ENCODE measurements around the gene EIF2S2. TPM values are rescaled to one million over a fixed set of nuclear protein-coding genes. Genes with fewer than 3 reads are reported as not detected.

Gene EIF2S2
- total and polyA plus RNA-seq, 9 donors, result 38.1 to 62.3 (median 47.7) TPM

DNA sequence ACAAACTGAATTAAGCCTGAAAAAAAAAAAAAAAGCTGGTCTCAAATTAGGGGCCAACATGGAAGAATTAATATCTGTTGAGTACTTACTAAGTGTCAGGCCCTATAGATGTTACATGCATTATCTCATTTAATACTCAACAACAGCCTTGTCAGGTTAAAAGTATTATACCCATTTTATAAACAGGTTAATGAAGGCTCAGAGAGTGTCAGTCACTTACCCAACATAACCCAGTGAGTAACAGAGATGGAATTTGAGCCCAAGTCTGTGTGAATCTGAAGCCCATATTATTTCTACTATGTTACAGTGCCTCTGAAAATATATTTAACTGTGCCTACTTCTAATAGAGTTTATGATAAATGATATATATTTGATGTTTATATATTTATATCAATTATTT, 11.3 kb upstream of the EIF2S2 start:
- no peaks in the 10 kb centered on the region for H3K27me3 ChIP-seq (ENCODE audit: control insufficient read depth, insufficient read depth, low read length)
- no peak for DNase-seq
- H3K27ac ChIP-seq (ENCODE audit: low read length), result no peak overlapping the region
- no peaks in the 10 kb centered on the region for H3K4me1 ChIP-seq (ENCODE audit: control insufficient read depth, insufficient read depth, low read length)
- H3K36me3 ChIP-seq (ENCODE audit: control insufficient read depth, insufficient read depth, low read length), result no peaks in the 10 kb centered on the region
- H3K4me3 ChIP-seq (ENCODE audit: low read length), result no peak overlapping the region
- H3K9me3 ChIP-seq (replicated peaks; ENCODE audit: control insufficient read depth, low read depth, low read length), result no peaks in the 10 kb centered on the region

DNA sequence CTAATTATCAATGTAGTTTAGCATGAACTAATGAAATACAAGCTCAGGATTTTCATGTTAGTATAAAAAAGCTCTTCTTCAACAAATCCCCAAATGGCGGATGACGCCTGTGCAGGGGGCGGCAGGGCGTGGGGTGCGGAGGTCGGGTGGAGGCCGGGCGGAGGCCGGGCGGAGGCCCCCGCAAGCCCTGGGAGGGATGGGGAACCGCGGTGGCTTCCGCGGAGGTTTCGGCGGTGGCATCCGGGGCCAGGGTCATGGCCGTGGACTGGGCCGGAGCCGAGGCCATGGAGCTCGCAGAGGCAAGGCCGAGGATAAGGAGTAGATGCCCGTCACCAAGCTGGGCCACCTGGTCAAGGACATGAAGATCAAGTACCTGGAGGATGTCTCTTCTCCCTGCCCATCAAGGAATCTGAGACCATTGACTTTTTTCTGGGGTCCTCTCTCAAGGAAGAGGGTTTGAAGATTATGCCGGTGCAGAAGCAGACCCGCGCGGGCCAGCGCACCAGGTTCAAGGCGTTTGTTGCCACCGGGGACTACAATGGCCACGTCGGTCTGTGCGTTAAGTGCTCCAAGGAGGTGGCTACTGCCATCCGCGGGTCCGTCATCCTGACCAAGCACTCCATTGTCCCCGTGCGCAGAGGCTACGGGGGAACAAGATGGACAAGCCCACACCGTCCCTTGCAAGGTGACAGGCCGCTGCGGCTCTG, 10.4 kb upstream of the EIF2S2 start:
- no peak overlapping the region for H3K4me3 ChIP-seq (ENCODE audit: low read length)
- no peaks in the 10 kb centered on the region for H3K9me3 ChIP-seq (replicated peaks; ENCODE audit: control insufficient read depth, low read depth, low read length)
- H3K27me3 ChIP-seq (ENCODE audit: control insufficient read depth, insufficient read depth, low read length), result no peaks in the 10 kb centered on the region
- no peak for DNase-seq
- WGBS (ENCODE audit: insufficient coverage), result 93% methylated on average over 43 of the region's 43 CpGs
- H3K27ac ChIP-seq (ENCODE audit: low read length), result no peak overlapping the region
- H3K36me3 ChIP-seq (ENCODE audit: control insufficient read depth, insufficient read depth, low read length), result no peaks in the 10 kb centered on the region
- no peaks in the 10 kb centered on the region for H3K4me1 ChIP-seq (ENCODE audit: control insufficient read depth, insufficient read depth, low read length)

DNA sequence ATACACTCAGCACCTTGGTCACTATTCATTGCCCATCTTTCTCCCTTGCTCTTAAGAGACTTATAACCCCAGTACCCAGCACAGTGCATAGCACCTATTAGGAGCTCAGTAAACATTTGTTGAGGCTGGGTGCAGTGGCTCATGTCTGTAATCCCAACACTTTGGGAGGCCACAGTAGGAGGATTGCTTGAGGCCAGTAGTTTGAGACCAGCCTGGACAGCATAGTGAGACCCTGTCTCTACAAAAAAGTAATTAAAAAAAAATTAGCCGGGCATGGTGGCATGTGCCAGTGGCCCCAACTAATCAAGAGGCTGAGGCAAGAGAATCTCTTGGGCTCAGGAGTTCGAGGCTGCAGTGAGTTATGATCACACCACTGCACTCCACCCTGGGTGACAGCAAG, 8.2 kb upstream of the EIF2S2 start:
- H3K4me1 ChIP-seq (ENCODE audit: control insufficient read depth, insufficient read depth, low read length), result no peaks in the 10 kb centered on the region

DNA sequence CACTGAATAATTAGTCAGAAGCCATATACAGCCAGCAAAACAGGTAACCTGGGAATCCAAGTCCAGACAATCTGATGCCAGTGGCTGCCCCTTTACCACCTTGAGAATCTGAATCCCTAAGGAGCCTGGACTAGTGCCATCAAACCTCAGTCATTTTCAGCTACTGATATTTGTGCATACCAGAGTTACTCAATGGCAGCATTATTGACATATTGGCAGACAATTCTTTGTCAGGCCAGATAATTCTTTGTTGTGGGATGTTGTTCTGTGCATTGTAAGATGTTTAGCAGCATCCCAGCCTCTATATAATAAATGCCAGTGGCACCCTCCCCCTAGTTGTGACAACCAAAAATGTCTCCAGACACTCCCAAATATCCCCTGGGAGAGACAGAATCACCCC, 3.2 kb upstream of the EIF2S2 start:
- Histone ChIP-seq H3K4me1 (ENCODE audit: control insufficient read depth, insufficient read depth, low read length) (peaks cover 8% of the 10 kb centered on the region), H3K36me3 (ENCODE audit: control insufficient read depth, insufficient read depth, low read length) (no peaks in the 10 kb centered on the region), H3K27me3 (ENCODE audit: control insufficient read depth, insufficient read depth, low read length) (no peaks in the 10 kb centered on the region), H3K27ac (ENCODE audit: low read length) (no peak overlapping the region), H3K4me3 (ENCODE audit: low read length) (no peak overlapping the region), H3K9me3 (replicated peaks; ENCODE audit: control insufficient read depth, low read depth, low read length) (no peaks in the 10 kb centered on the region)
- DNase-seq, result no peak

More for the DNA sequence above, 8.2 kb upstream of the EIF2S2 start:
- WGBS (ENCODE audit: insufficient coverage), result 100% methylated on average over 1 of the region's 2 CpGs
- Histone ChIP-seq H3K4me3 (ENCODE audit: low read length) (no peak overlapping the region), H3K36me3 (ENCODE audit: control insufficient read depth, insufficient read depth, low read length) (no peaks in the 10 kb centered on the region), H3K27ac (ENCODE audit: low read length) (no peak overlapping the region), H3K9me3 (replicated peaks; ENCODE audit: control insufficient read depth, low read depth, low read length) (no peaks in the 10 kb centered on the region), H3K27me3 (ENCODE audit: control insufficient read depth, insufficient read depth, low read length) (no peaks in the 10 kb centered on the region)
- DNase-seq, result no peak

GRCh38 chr20:34114809-34115208, 2.8 kb upstream of the EIF2S2 start:
- H3K27ac ChIP-seq (ENCODE audit: low read length), result no peak overlapping the region
- H3K4me3 ChIP-seq (ENCODE audit: low read length), result no peak overlapping the region
- 75% methylated on average over 2 of the region's 4 CpGs for WGBS (ENCODE audit: insufficient coverage)
- no peaks in the 10 kb centered on the region for H3K36me3 ChIP-seq (ENCODE audit: control insufficient read depth, insufficient read depth, low read length)
- peaks cover 9% of the 10 kb centered on the region for H3K4me1 ChIP-seq (ENCODE audit: control insufficient read depth, insufficient read depth, low read length)
- DNase-seq, result no peak
- no peaks in the 10 kb centered on the region for H3K27me3 ChIP-seq (ENCODE audit: control insufficient read depth, insufficient read depth, low read length)
- H3K9me3 ChIP-seq (replicated peaks; ENCODE audit: control insufficient read depth, low read depth, low read length), result no peaks in the 10 kb centered on the region

GRCh38 chr20:34112600-34113101, 608 bp upstream of the EIF2S2 start:
- 0% methylated on average over 8 of the region's 18 CpGs for WGBS (ENCODE audit: insufficient coverage)

GRCh38 chr20:34110745-34111641, 1.1 kb downstream of the EIF2S2 start:
- Histone ChIP-seq H3K27me3 (ENCODE audit: control insufficient read depth, insufficient read depth, low read length) (no peaks in the 10 kb centered on the region), H3K4me1 (ENCODE audit: control insufficient read depth, insufficient read depth, low read length) (peaks cover 9% of the 10 kb centered on the region), H3K27ac (ENCODE audit: low read length) (peak overlapping the region; percentile 97), H3K4me3 (ENCODE audit: low read length) (peak overlapping the region; percentile 99), H3K36me3 (ENCODE audit: control insufficient read depth, insufficient read depth, low read length) (peaks cover 5% of the 10 kb centered on the region), H3K9me3 (replicated peaks; ENCODE audit: control insufficient read depth, low read depth, low read length) (no peaks in the 10 kb centered on the region)
- WGBS (ENCODE audit: insufficient coverage), result 6% methylated on average over 15 of the region's 22 CpGs
- DNase-seq, result peak; percentile 57

More at GRCh38 chr20:34112600-34113101, 608 bp upstream of the EIF2S2 start:
- peak; percentile 74 for DNase-seq
- Histone ChIP-seq H3K4me1 (ENCODE audit: control insufficient read depth, insufficient read depth, low read length) (peaks cover 9% of the 10 kb centered on the region), H3K4me3 (ENCODE audit: low read length) (peak overlapping the region; percentile 99), H3K36me3 (ENCODE audit: control insufficient read depth, insufficient read depth, low read length) (peaks cover 4% of the 10 kb centered on the region), H3K27ac (ENCODE audit: low read length) (peak overlapping the region; percentile 96), H3K27me3 (ENCODE audit: control insufficient read depth, insufficient read depth, low read length) (no peaks in the 10 kb centered on the region), H3K9me3 (replicated peaks; ENCODE audit: control insufficient read depth, low read depth, low read length) (no peaks in the 10 kb centered on the region)

GRCh38 chr20:34110025-34110744, 1.9 kb downstream of the EIF2S2 start:
- 69% methylated on average over 3 of the region's 10 CpGs for WGBS (ENCODE audit: insufficient coverage)
- H3K27ac ChIP-seq (ENCODE audit: low read length), result peak overlapping the region; percentile 97
- peaks cover 9% of the 10 kb centered on the region for H3K36me3 ChIP-seq (ENCODE audit: control insufficient read depth, insufficient read depth, low read length)
- no peaks in the 10 kb centered on the region for H3K27me3 ChIP-seq (ENCODE audit: control insufficient read depth, insufficient read depth, low read length)
- no peak for DNase-seq
- no peak overlapping the region for H3K4me3 ChIP-seq (ENCODE audit: low read length)
- peaks cover 9% of the 10 kb centered on the region for H3K4me1 ChIP-seq (ENCODE audit: control insufficient read depth, insufficient read depth, low read length)
- H3K9me3 ChIP-seq (replicated peaks; ENCODE audit: control insufficient read depth, low read depth, low read length), result no peaks in the 10 kb centered on the region

GRCh38 chr20:34109442-34109841, 2.6 kb downstream of the EIF2S2 start:
- Histone ChIP-seq H3K4me1 (ENCODE audit: control insufficient read depth, insufficient read depth, low read length) (peaks cover 9% of the 10 kb centered on the region), H3K4me3 (ENCODE audit: low read length) (no peak overlapping the region), H3K27ac (ENCODE audit: low read length) (no peak overlapping the region), H3K36me3 (ENCODE audit: control insufficient read depth, insufficient read depth, low read length) (peaks cover 13% of the 10 kb centered on the region), H3K27me3 (ENCODE audit: control insufficient read depth, insufficient read depth, low read length) (no peaks in the 10 kb centered on the region), H3K9me3 (replicated peaks; ENCODE audit: control insufficient read depth, low read depth, low read length) (no peaks in the 10 kb centered on the region)
- 83% methylated on average over 1 of the region's 6 CpGs for WGBS (ENCODE audit: insufficient coverage)
- DNase-seq, result no peak
